GM13976 (cell line): ENCODE results near the gene CUTA.
A peak's percentile ranks its signal among the peaks of the same experiment; 100 is the strongest.

Source experiments
- DNase-seq: peaks from one replicate; pipeline ENCODE4 v3.0.0; 2012; ENCODE audit warnings: low spot score
- CTCF ChIP-seq: IDR thresholded peaks from 2 replicates; pipeline ENCODE4 v1.5.1; 2012; ENCODE audit warnings: borderline replicate concordance, mild to moderate bottlenecking; ENCODE audit not compliant: insufficient read depth; ENCODE audit errors: extremely low read depth, missing control alignments, control extremely low read depth
- in situ Hi-C: fragments of 300-500 bp; cut with MboI; formaldehyde crosslinking; loops from one replicate; pipeline ENCODE4 v1.12.0; 2022; ENCODE audit warnings: low sequenced_read_pairs, mixed read lengths, inconsistent platforms; ENCODE audit not compliant: unreplicated experiment

The CUTA gene

DNA sequence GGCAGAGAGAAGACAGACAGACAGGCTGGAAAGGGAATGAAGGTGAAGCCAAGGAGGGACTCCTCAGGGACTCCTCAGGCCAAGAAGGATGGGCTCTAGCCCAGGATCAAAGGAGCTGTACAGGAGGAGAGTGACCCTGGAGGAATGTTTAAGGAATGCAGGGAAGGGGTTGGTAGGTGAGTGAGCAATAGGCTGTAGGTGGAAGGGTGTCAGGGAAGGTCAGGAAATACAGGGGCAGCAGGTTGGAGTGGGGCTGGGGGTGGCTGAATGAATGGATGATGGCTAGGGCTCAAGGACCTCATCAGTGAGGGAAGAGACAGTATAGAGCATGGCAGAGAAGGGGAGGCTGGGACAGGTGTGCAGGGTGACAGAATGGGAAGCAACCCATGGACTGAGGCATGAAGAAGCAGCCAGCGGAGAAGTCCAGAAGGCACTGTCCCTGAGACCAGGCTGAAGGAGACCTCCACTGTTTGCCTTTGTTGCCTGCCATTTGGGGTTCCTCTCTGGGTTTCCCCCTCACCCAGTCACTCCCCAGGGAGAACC lies 15.2 kb upstream of the CUTA start:
- in situ Hi-C loops = no loop called here
- TF ChIP-seq CTCF = no peak
- DNase-seq = no peak

DNA sequence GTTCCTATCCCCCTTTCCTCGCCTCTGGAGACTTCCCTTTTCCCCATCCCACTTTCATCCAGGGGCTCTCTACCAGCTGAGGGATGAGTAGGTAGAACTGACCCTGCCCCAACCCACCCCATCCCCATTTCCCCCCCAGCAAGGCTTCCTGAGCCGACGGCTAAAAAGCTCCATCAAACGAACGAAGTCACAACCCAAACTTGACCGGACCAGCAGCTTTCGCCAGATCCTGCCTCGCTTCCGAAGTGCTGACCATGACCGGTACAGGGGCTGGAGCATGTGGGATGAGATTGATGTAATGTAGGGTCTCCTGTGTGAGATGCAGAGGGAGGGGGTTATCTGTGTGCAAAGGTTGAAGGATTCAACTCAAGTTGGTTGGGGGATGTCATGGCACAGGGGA lies 14.6 kb upstream of the CUTA start:
- no peak for DNase-seq
- TF ChIP-seq CTCF = no peak
- in situ Hi-C loops = no loop called here

- in situ Hi-C loops = no loop called here
- DNase-seq = no peak
- no peak for TF ChIP-seq CTCF
These were observed 14.1 kb upstream of the CUTA start for GRCh38 chr6:33431880-33432541.

- no peak for TF ChIP-seq CTCF
- DNase-seq = peak; percentile 92
- in situ Hi-C loops = no loop called here
These were observed 13.3 kb upstream of the CUTA start for GRCh38 chr6:33430991-33431879.

DNA sequence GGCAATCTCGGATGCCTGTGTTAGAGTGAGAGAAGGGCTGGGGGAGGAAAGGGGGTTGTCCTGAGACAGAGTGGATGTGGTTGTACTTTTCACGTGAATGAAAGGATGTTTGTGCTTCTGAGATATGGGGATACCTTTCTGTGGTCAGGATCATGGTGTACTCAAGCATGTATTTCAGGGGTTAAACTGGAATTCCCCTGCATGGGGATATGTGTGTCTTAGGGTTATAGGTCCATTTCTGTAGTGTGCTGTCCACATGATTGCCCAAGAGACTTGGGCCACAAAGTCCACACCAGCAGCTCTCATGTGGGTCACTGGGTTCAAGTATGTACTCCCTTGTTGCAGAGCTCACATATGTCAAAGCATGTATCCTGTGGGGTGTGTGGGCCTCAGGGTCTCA lies 12.4 kb upstream of the CUTA start:
- in situ Hi-C loops = no loop called here
- no peak for TF ChIP-seq CTCF
- no peak for DNase-seq

DNA sequence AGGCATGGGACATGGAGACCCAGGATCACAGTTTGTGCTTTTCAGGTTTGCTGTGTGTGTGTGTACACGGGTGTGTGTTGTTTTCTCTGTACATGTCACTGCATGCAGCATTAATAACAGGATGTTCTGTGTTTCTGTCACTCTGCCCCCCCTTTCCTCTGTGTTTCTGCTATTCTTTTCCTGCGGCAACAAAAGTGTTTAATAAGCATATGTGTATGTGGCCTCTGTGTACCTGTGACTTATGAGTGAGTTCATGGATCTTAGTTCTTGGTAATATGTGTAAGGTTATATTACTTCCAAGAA lies 11.8 kb upstream of the CUTA start:
- in situ Hi-C loops = no loop called here
- no peak for DNase-seq
- TF ChIP-seq CTCF = no peak
